Measurements from ENCODE around the gene PHF2. TPM values are rescaled to one million over a fixed set of nuclear protein-coding genes. Genes with fewer than 3 reads are reported as not detected.

The PHF2 gene
- polyA plus RNA-seq, 1 of the 3 experiments (the other 2 are of a cell fraction) = 11.2 TPM

DNA sequence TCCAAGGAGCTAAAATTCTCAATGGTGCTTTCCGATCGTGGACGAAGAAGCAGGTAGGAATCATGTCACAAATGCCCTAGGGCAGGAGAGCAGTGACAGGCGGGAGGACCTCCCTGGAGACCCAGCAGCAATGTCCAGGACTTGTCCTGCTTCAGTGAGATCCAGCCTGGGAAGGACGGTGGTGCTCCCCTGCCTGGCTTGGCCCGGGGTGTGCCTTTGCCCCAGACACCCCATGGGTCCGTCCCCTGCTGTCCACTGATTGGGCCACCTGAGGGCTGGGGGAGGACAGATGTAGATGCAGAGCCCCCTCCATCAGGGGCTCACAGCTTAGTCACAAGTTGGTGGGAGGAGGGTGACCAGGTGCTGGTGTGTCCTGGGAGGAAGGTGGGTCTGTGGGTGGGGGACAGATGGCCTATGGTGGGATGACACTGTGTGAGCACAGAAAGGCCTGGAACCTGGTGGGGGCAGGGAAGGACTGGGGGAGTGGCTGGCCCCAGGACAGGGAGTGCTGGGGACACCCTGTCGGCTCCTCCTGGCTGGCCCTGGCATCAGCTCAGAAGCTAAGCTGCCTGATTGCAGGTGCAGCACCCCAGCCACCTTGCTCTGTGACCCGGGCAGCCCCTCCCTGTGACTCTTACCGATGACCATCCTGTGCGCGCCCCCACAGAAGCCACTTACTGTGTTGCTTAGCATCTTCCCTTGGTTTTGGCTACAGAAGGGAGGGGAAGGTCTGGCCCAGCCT lies 82.0 kb downstream of the PHF2 start:
- Histone ChIP-seq H3K4me3 (ENCODE audit: low read depth in 2 of 2, low read length in 1 of 2) (no peak overlapping the region), H3F3A (replicated peaks; ENCODE audit: insufficient read depth) (no peaks in the 10 kb centered on the region), H3K79me2 (ENCODE audit: insufficient read depth) (no peaks in the 10 kb centered on the region), H3K27ac (ENCODE audit: low read depth in 2 of 2, low read length in 1 of 2) (no peak overlapping the region), H3K27me3 (ENCODE audit: insufficient read depth) (no peaks in the 10 kb centered on the region), H3K4me1 (ENCODE audit: control insufficient read depth in 1 of 2, insufficient read depth in 2 of 2, low read depth in 1 of 2, low read length in 1 of 2) (no peaks in the 10 kb centered on the region), H3K36me3 (replicated peaks in 1 of 2; ENCODE audit: control insufficient read depth in 1 of 2, insufficient read depth in 2 of 2, low read length in 1 of 2) (peaks cover 0 to 9% of the 10 kb centered on the region in 2 experiments), H3K9me3 (no peaks in the 10 kb centered on the region), H3K4me2 (no peak overlapping the region), H2AFZ (ENCODE audit: low read depth) (no peak overlapping the region), H3K9me2 (no peaks in the 10 kb centered on the region), H4K20me1 (ENCODE audit: insufficient read depth) (no peaks in the 10 kb centered on the region), H3K9ac (no peak overlapping the region)
- POLR2A ChIA-PET = no interaction called here
- 92% methylated on average over 10 of the region's 12 CpGs for WGBS (ENCODE audit: low lambda C conversion rate)
- TF ChIP-seq TCF12 (IDR thresholded peaks at IDR 0.05) (no peak), POLR2AphosphoS5 (IDR thresholded peaks at IDR 0.05; ENCODE audit: low read depth, low read length) (no peak), JUND (IDR thresholded peaks at IDR 0.05) (no peak), SMC3 (IDR thresholded peaks at IDR 0.05; ENCODE audit: low read depth, low read length) (no peak), FOXM1 (IDR thresholded peaks at IDR 0.05; ENCODE audit: low read depth) (no peak), MXI1 (IDR thresholded peaks at IDR 0.05; ENCODE audit: low read depth, low read length) (no peak), SIN3A (IDR thresholded peaks at IDR 0.05; ENCODE audit: borderline replicate concordance, low read depth, low read length) (no peak), EZH2phosphoT487 (IDR thresholded peaks at IDR 0.05; ENCODE audit: borderline replicate concordance, low read depth) (no peak), TAF1 (IDR thresholded peaks at IDR 0.05; ENCODE audit: borderline replicate concordance, low read depth, low read length) (no peak), NRF1 (IDR thresholded peaks at IDR 0.05; ENCODE audit: low read depth, low read length) (no peak), GABPA (IDR thresholded peaks at IDR 0.05; ENCODE audit: low read depth) (no peak), CHD2 (IDR thresholded peaks at IDR 0.05; ENCODE audit: low read length, partially characterized antibody) (no peak), MEF2A (IDR thresholded peaks at IDR 0.05; ENCODE audit: borderline replicate concordance, low read depth) (no peak), TEAD4 (IDR thresholded peaks at IDR 0.05; ENCODE audit: borderline replicate concordance, insufficient read depth) (no peak), YY1 (IDR thresholded peaks at IDR 0.05; ENCODE audit: low read depth) (no peak), EP300 (IDR thresholded peaks at IDR 0.05; ENCODE audit: borderline replicate concordance in 1 of 2, low read depth in 1 of 2, low read length in 1 of 2) (no peak)
- TF ChIP-seq, protein P1, sequence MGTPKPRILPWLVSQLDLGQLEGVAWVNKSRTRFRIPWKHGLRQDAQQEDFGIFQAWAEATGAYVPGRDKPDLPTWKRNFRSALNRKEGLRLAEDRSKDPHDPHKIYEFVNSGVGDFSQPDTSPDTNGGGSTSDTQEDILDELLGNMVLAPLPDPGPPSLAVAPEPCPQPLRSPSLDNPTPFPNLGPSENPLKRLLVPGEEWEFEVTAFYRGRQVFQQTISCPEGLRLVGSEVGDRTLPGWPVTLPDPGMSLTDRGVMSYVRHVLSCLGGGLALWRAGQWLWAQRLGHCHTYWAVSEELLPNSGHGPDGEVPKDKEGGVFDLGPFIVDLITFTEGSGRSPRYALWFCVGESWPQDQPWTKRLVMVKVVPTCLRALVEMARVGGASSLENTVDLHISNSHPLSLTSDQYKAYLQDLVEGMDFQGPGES (IDR thresholded peaks at IDR 0.05; ENCODE audit: low read depth, low read length) = no peak
- TF ChIP-seq, protein P2, sequence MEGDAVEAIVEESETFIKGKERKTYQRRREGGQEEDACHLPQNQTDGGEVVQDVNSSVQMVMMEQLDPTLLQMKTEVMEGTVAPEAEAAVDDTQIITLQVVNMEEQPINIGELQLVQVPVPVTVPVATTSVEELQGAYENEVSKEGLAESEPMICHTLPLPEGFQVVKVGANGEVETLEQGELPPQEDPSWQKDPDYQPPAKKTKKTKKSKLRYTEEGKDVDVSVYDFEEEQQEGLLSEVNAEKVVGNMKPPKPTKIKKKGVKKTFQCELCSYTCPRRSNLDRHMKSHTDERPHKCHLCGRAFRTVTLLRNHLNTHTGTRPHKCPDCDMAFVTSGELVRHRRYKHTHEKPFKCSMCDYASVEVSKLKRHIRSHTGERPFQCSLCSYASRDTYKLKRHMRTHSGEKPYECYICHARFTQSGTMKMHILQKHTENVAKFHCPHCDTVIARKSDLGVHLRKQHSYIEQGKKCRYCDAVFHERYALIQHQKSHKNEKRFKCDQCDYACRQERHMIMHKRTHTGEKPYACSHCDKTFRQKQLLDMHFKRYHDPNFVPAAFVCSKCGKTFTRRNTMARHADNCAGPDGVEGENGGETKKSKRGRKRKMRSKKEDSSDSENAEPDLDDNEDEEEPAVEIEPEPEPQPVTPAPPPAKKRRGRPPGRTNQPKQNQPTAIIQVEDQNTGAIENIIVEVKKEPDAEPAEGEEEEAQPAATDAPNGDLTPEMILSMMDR (IDR thresholded peaks at IDR 0.05) = no peak
- TF ChIP-seq, protein P3, sequence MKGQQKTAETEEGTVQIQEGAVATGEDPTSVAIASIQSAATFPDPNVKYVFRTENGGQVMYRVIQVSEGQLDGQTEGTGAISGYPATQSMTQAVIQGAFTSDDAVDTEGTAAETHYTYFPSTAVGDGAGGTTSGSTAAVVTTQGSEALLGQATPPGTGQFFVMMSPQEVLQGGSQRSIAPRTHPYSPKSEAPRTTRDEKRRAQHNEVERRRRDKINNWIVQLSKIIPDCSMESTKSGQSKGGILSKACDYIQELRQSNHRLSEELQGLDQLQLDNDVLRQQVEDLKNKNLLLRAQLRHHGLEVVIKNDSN (IDR thresholded peaks at IDR 0.05; ENCODE audit: borderline replicate concordance, low read depth) = no peak
- TF ChIP-seq, protein P4, sequence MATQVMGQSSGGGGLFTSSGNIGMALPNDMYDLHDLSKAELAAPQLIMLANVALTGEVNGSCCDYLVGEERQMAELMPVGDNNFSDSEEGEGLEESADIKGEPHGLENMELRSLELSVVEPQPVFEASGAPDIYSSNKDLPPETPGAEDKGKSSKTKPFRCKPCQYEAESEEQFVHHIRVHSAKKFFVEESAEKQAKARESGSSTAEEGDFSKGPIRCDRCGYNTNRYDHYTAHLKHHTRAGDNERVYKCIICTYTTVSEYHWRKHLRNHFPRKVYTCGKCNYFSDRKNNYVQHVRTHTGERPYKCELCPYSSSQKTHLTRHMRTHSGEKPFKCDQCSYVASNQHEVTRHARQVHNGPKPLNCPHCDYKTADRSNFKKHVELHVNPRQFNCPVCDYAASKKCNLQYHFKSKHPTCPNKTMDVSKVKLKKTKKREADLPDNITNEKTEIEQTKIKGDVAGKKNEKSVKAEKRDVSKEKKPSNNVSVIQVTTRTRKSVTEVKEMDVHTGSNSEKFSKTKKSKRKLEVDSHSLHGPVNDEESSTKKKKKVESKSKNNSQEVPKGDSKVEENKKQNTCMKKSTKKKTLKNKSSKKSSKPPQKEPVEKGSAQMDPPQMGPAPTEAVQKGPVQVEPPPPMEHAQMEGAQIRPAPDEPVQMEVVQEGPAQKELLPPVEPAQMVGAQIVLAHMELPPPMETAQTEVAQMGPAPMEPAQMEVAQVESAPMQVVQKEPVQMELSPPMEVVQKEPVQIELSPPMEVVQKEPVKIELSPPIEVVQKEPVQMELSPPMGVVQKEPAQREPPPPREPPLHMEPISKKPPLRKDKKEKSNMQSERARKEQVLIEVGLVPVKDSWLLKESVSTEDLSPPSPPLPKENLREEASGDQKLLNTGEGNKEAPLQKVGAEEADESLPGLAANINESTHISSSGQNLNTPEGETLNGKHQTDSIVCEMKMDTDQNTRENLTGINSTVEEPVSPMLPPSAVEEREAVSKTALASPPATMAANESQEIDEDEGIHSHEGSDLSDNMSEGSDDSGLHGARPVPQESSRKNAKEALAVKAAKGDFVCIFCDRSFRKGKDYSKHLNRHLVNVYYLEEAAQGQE (IDR thresholded peaks at IDR 0.05; ENCODE audit: low read depth, low read length) = no peak
- CTCF ChIA-PET = no interaction called here
- DNase-seq = no peak

All from SK-N-SH (cell line).